ENCODE data around the gene CDK5. TPM values are rescaled to one million over a fixed set of nuclear protein-coding genes. Genes with fewer than 3 reads are reported as not detected.

Gene CDK5
- total and polyA plus RNA-seq, 2 of the 13 experiments (the other 11 are each of a cell fraction or from before 2014, with no cell fraction given) = 16.4 to 21.3 TPM

DNA sequence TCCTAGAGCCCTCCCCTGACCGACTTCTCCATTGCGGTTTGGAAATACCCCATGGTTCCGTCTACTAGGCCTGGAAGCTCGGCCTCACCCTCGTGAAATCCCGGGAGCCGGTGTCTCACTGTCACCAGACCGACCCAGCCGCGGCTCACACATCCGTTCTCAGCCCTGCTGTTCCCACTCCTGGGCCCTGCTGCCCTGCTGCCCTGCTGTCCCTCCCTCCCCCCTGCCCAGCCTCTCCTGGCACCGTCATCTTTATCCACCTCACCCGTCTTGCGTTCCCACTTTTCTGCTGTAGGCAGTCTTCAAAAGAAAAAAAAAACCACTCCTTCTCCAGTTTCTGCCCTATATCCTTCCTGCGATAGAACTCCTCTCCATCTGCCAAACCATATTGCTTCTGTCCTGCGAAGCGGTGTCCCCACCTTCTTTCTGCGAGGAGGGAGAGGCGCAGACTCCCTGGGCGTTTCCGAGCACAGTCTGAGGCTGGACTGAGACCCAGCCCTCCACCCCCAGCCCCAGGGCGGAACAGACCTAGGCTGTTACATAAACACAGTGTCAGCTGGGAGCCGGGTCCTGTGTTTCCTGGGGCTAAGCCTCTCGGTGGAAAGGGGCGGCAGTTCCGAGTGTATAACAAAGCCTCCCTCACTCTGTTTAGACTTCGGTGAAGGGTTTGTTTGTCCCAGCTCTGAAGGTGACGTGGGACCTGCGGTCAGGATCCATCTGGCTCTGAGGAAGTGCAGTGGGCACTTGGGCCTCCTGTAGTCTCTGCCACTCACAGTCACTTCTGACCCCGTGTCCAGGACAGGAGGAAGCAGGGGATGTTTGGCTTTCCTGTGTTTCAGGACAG, 31.4 kb upstream of the CDK5 start:
- H3K4me1 ChIP-seq (ENCODE audit: insufficient read depth, low read length) = peaks cover 60% of the 10 kb centered on the region
- CTCF ChIA-PET (ENCODE audit: low intra/inter-chr PET ratio, low total read pairs) = no interaction called here
- H3K27me3 ChIP-seq (ENCODE audit: control insufficient read depth in 1 of 2, insufficient read depth in 2 of 2, low read length in 2 of 2) = no peaks in the 10 kb centered on the region
- H3K4me2 ChIP-seq (ENCODE audit: low read depth, low read length) = peak overlapping the region; percentile 97
- POLR2A ChIA-PET = interaction anchor here (1.0 to 6.7 kb wide), 4 partner anchors 8 to 61 kb away, joined by 3 to 82 read pairs (median 6); partner anchors contain the start of genes ABCB8 and FASTK
- H2AFZ ChIP-seq (ENCODE audit: low read length) = no peak overlapping the region
- no TSS peak for BruUV-seq (replicated peaks)
- H4K20me1 ChIP-seq (ENCODE audit: insufficient read depth, low read length) = peaks cover 54% of the 10 kb centered on the region
- H3K36me3 ChIP-seq (replicated peaks in 1 of 2; ENCODE audit: control insufficient read depth in 1 of 2, insufficient read depth in 2 of 2, low read length in 2 of 2) = peaks cover 8 to 28% of the 10 kb centered on the region in 2 experiments; a peak in 4 of 5 replicates
- WGBS (ENCODE audit: low lambda C conversion rate) = 55% methylated on average over 23 of the region's 30 CpGs
- peak overlapping the region; percentile 93 to 98 (median 95); a peak in 5 of 6 replicates for H3K4me3 ChIP-seq (replicated peaks in 1 of 3; ENCODE audit: insufficient read depth in 1 of 3, low read depth in 2 of 3, low read length in 3 of 3)
- FAIRE-seq = peak; percentile 39
- DNase-seq (ENCODE audit: low spot score) = peak; percentile 73
- intact Hi-C loops (cut with micrococcal nuclease; ENCODE audit: unreplicated experiment) (loop anchor here (10.0 kb wide), 1 partner anchor 156 kb away; the partner anchor contains the start of gene SMARCD3), in situ Hi-C loops (cut with HindIII; ENCODE audit: extremely low pct_ligation_motif_present, low pct_unique_long_range_greater_than_20kb) (no loop called here)
- no peaks in the 10 kb centered on the region for H3K9me3 ChIP-seq (ENCODE audit: low read length)
- peak overlapping the region; percentile 88 for H3K9ac ChIP-seq (ENCODE audit: insufficient read depth, low read depth, low read length)
- peak overlapping the region; percentile 70 for H3K27ac ChIP-seq (ENCODE audit: extremely low read length, insufficient read depth, low read length)
- ATAC-seq = peak; percentile 47
- H3K79me2 ChIP-seq (ENCODE audit: insufficient read depth, low read length) = peaks cover 72% of the 10 kb centered on the region
- no peak for TF ChIP-seq ZNF337 (CRISPR knock-in tag; IDR thresholded peaks at IDR 0.05; ENCODE audit: borderline replicate concordance, low read depth)
- TF ChIP-seq, protein P1, sequence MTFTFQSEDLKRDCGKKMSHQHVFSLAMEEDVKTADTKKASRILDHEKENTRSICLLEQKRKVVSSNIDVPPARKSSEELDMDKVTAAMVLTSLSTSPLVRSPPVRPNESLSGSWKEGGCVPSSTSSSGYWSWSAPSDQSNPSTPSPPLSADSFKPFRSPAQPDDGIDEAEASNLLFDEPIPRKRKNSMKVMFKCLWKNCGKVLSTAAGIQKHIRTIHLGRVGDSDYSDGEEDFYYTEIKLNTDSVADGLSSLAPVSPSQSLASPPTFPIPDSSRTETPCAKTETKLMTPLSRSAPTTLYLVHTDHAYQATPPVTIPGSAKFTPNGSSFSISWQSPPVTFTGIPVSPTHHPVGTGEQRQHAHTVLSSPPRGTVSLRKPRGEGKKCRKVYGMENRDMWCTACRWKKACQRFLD (CRISPR knock-in tag; IDR thresholded peaks at IDR 0.05; ENCODE audit: borderline replicate concordance) = no peak
- TF ChIP-seq, protein P2, sequence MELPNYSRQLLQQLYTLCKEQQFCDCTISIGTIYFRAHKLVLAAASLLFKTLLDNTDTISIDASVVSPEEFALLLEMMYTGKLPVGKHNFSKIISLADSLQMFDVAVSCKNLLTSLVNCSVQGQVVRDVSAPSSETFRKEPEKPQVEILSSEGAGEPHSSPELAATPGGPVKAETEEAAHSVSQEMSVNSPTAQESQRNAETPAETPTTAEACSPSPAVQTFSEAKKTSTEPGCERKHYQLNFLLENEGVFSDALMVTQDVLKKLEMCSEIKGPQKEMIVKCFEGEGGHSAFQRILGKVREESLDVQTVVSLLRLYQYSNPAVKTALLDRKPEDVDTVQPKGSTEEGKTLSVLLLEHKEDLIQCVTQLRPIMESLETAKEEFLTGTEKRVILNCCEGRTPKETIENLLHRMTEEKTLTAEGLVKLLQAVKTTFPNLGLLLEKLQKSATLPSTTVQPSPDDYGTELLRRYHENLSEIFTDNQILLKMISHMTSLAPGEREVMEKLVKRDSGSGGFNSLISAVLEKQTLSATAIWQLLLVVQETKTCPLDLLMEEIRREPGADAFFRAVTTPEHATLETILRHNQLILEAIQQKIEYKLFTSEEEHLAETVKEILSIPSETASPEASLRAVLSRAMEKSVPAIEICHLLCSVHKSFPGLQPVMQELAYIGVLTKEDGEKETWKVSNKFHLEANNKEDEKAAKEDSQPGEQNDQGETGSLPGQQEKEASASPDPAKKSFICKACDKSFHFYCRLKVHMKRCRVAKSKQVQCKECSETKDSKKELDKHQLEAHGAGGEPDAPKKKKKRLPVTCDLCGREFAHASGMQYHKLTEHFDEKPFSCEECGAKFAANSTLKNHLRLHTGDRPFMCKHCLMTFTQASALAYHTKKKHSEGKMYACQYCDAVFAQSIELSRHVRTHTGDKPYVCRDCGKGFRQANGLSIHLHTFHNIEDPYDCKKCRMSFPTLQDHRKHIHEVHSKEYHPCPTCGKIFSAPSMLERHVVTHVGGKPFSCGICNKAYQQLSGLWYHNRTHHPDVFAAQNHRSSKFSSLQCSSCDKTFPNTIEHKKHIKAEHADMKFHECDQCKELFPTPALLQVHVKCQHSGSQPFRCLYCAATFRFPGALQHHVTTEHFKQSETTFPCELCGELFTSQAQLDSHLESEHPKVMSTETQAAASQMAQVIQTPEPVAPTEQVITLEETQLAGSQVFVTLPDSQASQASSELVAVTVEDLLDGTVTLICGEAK (IDR thresholded peaks at IDR 0.05) = no peak
- TF ChIP-seq, protein P2 (CRISPR knock-in tag; IDR thresholded peaks at IDR 0.05) = 0 out of 2 replicates have a peak, but pooled peaks have one; percentile 52
- TF ChIP-seq ZSCAN25 (CRISPR knock-in tag; IDR thresholded peaks at IDR 0.05) = no peak
- TF ChIP-seq, protein P3, sequence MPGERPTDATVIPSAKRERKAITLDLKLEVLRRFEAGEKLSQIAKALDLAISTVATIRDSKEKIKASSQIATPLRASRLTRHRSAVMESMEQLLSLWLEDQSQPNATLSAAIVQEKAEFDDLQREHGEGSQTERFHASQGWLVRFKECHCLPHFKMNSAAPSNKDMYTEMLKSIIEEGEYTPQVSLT (CRISPR knock-in tag; IDR thresholded peaks at IDR 0.05; ENCODE audit: borderline replicate concordance, low read depth) = no peak
- no peak for TF ChIP-seq HNRNPK (IDR thresholded peaks at IDR 0.05; ENCODE audit: low read depth, low read length, poor library complexity, severe bottlenecking)
- TF ChIP-seq ZNF430 (CRISPR knock-in tag; IDR thresholded peaks at IDR 0.05) = no peak
- no peak for TF ChIP-seq SIX4 (CRISPR knock-in tag; IDR thresholded peaks at IDR 0.05)
- no peak for TF ChIP-seq ZNF3 (CRISPR knock-in tag; IDR thresholded peaks at IDR 0.05)
- TF ChIP-seq ADNP (CRISPR knock-in tag; IDR thresholded peaks at IDR 0.05) = no peak
- TF ChIP-seq CREB1 (IDR thresholded peaks at IDR 0.05) = no peak
- TF ChIP-seq CREB1 (CRISPR knock-in tag; IDR thresholded peaks at IDR 0.05) = no peak

Measured in HepG2 (cell line).